Adrenal gland (tissue), 5 donors: ENCODE measurements around the gene ZIC4.

Experiments used
- CTCF ChIP-seq, 6 experiments: fragments of 450-650 bp in 4 of 6; fragments of 200-600 bp in 2 of 6; sonication (generic) in 1 of 6; IDR thresholded peaks; 1 replicate in 5 of 6; 2 replicates in 1 of 6; pipeline versions ENCODE4 v1.5.1 to v1.8.0; 2016 to 2021; ENCODE audit warnings: antibody characterized with exemption in 6 of 6, mild to moderate bottlenecking in 2 of 6, moderate library complexity in 1 of 6
- POLR2A ChIP-seq, 2 donors: fragments of 450-650 bp; IDR thresholded peaks; one replicate each; pipeline ENCODE4 v1.6.1; 2017; ENCODE audit warnings: antibody characterized with exemption in 2 of 2, mild to moderate bottlenecking in 2 of 2, moderate library complexity in 1 of 2
- donor health status: DM: no; HTN: no; CAD: no.

GRCh38 chr3:147449669-147450068 lies 43.3 kb upstream of the ZIC4 start:
- TF ChIP-seq CTCF (IDR thresholded peaks at IDR 0.05) (no peak), POLR2A (IDR thresholded peaks at IDR 0.05) (no peak)
